Left renal pelvis (tissue), 4 donors: ENCODE data around the gene KRTAP10-3. TPM values are rescaled to one million over a fixed set of nuclear protein-coding genes. Genes with fewer than 3 reads are reported as not detected.

Source experiments
- DNase-seq, 4 donors: peaks; one replicate each; pipeline ENCODE4 v3.0.0-alpha.2; 2013; ENCODE audit warnings: low read depth in 4 of 4, low spot score in 3 of 4
- polyA plus RNA-seq, 4 donors: library from polyadenylated mRNA; unstranded; fragments of 120-200 nt; gene quantifications; one replicate each; pipeline ENCODE4 v1.2.1, GENCODE V29; 2013; ENCODE audit not compliant: insufficient read length in 4 of 4

KRTAP10-3 gene
- polyA plus RNA-seq, 4 donors, result not detected

GRCh38 chr21:44520326-44521300, 38.0 kb downstream of the KRTAP10-3 start:
- DNase-seq, result no peak

- no peak for DNase-seq
Observed at GRCh38 chr21:44519346-44520325, 39.0 kb downstream of the KRTAP10-3 start.

GRCh38 chr21:44518686-44519085, 39.9 kb downstream of the KRTAP10-3 start:
- no peak for DNase-seq

GRCh38 chr21:44517175-44517899, 41.3 kb downstream of the KRTAP10-3 start:
- no peak for DNase-seq

- DNase-seq, result no peak
Observed at GRCh38 chr21:44516828-44517174, 41.8 kb downstream of the KRTAP10-3 start.

- DNase-seq, result no peak
Observed at GRCh38 chr21:44516342-44516741, 42.3 kb downstream of the KRTAP10-3 start.

- no peak for DNase-seq
Observed at GRCh38 chr21:44515359-44516165, 43.0 kb downstream of the KRTAP10-3 start.

- DNase-seq, result no peak
Observed at GRCh38 chr21:44514746-44515358, 43.7 kb downstream of the KRTAP10-3 start.

- no peak for DNase-seq
Observed at GRCh38 chr21:44514218-44514520, 44.4 kb downstream of the KRTAP10-3 start.

- no peak for DNase-seq
Observed at GRCh38 chr21:44513389-44514217, 45.0 kb downstream of the KRTAP10-3 start.

GRCh38 chr21:44512496-44513388, 45.9 kb downstream of the KRTAP10-3 start:
- DNase-seq, result no peak

GRCh38 chr21:44511938-44512275, 46.7 kb downstream of the KRTAP10-3 start:
- DNase-seq, result no peak

- DNase-seq, result no peak
Observed at GRCh38 chr21:44511219-44511937, 47.2 kb downstream of the KRTAP10-3 start.

- peak; percentile 16 to 57 (median 49) for DNase-seq
Observed at GRCh38 chr21:44510508-44511218, 47.9 kb downstream of the KRTAP10-3 start.

GRCh38 chr21:44510109-44510507, 48.5 kb downstream of the KRTAP10-3 start:
- DNase-seq, result no peak

GRCh38 chr21:44509539-44509938, 49.1 kb downstream of the KRTAP10-3 start:
- DNase-seq, result no peak
